ENCODE data around the gene SFT2D3. TPM values are rescaled to one million over a fixed set of nuclear protein-coding genes. Genes with fewer than 3 reads are reported as not detected.

SFT2D3 gene
- total RNA-seq, 1 experiment from 2014 or later = 3.1 TPM

DNA sequence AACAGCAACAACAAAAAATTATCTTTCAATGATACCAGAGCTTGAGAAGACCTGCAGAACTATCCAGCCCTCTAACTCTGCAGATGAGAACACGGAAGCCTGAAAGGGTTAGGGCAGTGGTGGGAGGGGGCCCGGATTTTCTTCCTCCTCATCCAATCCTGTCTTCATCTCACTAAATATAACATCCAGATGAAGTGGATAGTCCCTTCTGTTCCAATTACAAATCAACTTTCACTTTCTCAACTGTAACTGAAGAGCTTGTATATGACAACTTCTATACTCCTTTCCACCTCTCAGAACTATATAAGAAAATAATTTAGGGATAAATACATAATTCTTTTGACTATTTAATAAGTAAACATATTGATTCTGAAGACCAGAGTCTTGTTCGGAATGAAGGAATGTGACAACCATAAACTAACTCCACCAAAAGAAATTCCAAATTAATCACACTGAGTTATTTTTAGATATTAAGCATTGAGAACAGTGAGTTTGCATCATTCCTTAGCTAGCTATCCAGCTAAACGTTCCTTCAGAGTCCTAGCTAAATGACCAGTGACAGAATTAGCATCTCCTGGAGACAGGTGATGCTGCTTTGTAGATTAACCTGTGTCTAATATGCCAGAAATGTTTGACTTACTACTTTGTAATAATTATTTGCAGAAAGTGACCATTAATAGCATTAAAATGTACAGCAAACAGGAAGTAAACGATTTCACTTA, 32.7 kb downstream of the SFT2D3 start:
- intact Hi-C loops (cut with micrococcal nuclease) = no loop called here
- Histone ChIP-seq H3K27ac (ENCODE audit: low read depth, low read length) (no peak overlapping the region), H3K4me1 (ENCODE audit: control insufficient read depth in 1 of 2, insufficient read depth in 2 of 2, low read length in 2 of 2) (no peaks in the 10 kb centered on the region), H2AFZ (ENCODE audit: low read depth, low read length, poor library complexity, severe bottlenecking) (no peak overlapping the region), H3K27me3 (ENCODE audit: insufficient read depth, low read length) (no peaks in the 10 kb centered on the region), H3K4me3 (replicated peaks in 1 of 2; ENCODE audit: low read depth in 1 of 2, low read length in 2 of 2) (no peak overlapping the region), H3K79me2 (ENCODE audit: insufficient read depth, low read length) (no peaks in the 10 kb centered on the region; the same call in 1 of the 2 replicates), H4K20me1 (ENCODE audit: insufficient read depth) (peaks cover 4% of the 10 kb centered on the region; the same call in 1 of the 2 replicates), H3K9ac (ENCODE audit: low read length) (no peak overlapping the region), H3K4me2 (ENCODE audit: low read length) (no peak overlapping the region), H3K36me3 (ENCODE audit: control insufficient read depth in 1 of 2, insufficient read depth in 2 of 2, low read length in 2 of 2) (no peaks in the 10 kb centered on the region; a peak in 1 of 4 replicates), H3K9me3 (ENCODE audit: control insufficient read depth in 1 of 2, insufficient read depth in 1 of 2, low read depth in 1 of 2, low read length in 2 of 2) (no peaks in the 10 kb centered on the region), H3K9me2 (ENCODE audit: insufficient read depth) (no peaks in the 10 kb centered on the region)
- ChIA-PET CTCF (no interaction called here), RAD21 (ENCODE audit: low non-redundant PET in 1 of 2, low total read pairs in 2 of 2, uncharacterized antibody in 2 of 2, unreplicated experiment in 2 of 2) (no interaction called here), POLR2A (no interaction called here)
- TF ChIP-seq, protein P1, sequence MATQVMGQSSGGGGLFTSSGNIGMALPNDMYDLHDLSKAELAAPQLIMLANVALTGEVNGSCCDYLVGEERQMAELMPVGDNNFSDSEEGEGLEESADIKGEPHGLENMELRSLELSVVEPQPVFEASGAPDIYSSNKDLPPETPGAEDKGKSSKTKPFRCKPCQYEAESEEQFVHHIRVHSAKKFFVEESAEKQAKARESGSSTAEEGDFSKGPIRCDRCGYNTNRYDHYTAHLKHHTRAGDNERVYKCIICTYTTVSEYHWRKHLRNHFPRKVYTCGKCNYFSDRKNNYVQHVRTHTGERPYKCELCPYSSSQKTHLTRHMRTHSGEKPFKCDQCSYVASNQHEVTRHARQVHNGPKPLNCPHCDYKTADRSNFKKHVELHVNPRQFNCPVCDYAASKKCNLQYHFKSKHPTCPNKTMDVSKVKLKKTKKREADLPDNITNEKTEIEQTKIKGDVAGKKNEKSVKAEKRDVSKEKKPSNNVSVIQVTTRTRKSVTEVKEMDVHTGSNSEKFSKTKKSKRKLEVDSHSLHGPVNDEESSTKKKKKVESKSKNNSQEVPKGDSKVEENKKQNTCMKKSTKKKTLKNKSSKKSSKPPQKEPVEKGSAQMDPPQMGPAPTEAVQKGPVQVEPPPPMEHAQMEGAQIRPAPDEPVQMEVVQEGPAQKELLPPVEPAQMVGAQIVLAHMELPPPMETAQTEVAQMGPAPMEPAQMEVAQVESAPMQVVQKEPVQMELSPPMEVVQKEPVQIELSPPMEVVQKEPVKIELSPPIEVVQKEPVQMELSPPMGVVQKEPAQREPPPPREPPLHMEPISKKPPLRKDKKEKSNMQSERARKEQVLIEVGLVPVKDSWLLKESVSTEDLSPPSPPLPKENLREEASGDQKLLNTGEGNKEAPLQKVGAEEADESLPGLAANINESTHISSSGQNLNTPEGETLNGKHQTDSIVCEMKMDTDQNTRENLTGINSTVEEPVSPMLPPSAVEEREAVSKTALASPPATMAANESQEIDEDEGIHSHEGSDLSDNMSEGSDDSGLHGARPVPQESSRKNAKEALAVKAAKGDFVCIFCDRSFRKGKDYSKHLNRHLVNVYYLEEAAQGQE (IDR thresholded peaks at IDR 0.05; ENCODE audit: low read depth) = no peak
- TF ChIP-seq, protein P2, sequence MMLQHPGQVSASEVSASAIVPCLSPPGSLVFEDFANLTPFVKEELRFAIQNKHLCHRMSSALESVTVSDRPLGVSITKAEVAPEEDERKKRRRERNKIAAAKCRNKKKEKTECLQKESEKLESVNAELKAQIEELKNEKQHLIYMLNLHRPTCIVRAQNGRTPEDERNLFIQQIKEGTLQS (IDR thresholded peaks at IDR 0.05) = no peak
- no peak for TF ChIP-seq ZFX (IDR thresholded peaks at IDR 0.05)
- no peak for TF ChIP-seq EZH2 (IDR thresholded peaks at IDR 0.05)
- TF ChIP-seq SRF (IDR thresholded peaks at IDR 0.05; ENCODE audit: low read depth) = no peak
- ATAC-seq (no peak), DNase-seq (ENCODE audit: low read depth, low spot score) (no peak)
- no TSS peak for BruUV-seq (replicated peaks)

Data from HCT116 (cell line).